GM10248 (cell line): ENCODE measurements around the gene PASK.

Experiments
- CTCF ChIA-PET: fragments of 300-600 bp; sonication (Branson Sonifier 250); formaldehyde crosslinking; extraction: SDS; loops from one replicate; lab custom pipeline; 2021; ENCODE audit warnings: antibody characterized with exemption; lab: Yijun Ruan, JAX
- POLR2A ChIA-PET: fragments of 350-650 bp; sonication (Branson Sonifier 250); formaldehyde crosslinking; extraction: SDS; loops from one replicate; lab custom pipeline; 2020; ENCODE audit warnings: antibody characterized with exemption; lab: Yijun Ruan, JAX
- DNase-seq: peaks from one replicate; pipeline ENCODE4 v3.0.0; 2012; ENCODE audit errors: extremely low spot score
- CTCF ChIP-seq: IDR thresholded peaks from 2 replicates; pipeline ENCODE4 v1.5.1; 2012; ENCODE audit warnings: mild to moderate bottlenecking, low read depth; ENCODE audit errors: extremely low read depth, missing control alignments, control extremely low read depth

Gene PASK

GRCh38 chr2:241080405-241081189 is 68.7 kb downstream of the PASK start:
- TF ChIP-seq CTCF: no peak
- no peak for DNase-seq
- ChIA-PET CTCF (no interaction called here), POLR2A (no interaction called here)

DNA sequence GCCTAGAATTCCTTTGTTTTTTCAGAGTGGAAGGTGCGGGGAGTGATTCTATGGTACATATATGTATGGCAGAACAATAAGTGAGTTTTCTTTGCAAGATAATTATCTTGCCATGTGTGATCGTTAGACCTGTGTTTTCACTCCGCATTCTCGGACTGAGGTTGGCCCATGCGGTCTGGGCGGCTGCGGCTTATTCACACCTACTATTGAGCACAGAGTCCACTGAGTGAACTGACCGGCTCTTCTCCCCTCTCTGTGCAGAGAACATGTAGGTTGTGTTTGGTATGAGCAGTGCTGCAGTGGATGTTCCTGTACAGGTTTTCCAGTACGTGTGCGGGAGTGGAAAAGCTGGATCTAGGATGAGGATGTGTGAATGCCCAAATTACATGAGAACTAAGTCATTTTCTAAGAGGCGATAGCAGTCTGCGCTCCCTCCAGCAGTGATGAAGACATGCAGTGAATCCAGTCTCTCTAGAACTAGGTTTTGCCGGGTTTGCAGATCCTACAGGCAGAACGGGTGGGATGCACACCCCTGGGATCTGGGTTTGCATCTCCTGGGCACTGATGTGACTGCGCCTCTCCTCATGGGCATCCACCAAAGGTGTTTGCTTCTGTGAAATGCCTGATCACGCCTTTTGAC is 74.3 kb downstream of the PASK start:
- no peak for DNase-seq
- no peak for TF ChIP-seq CTCF
- POLR2A ChIA-PET: no interaction called here
- CTCF ChIA-PET: no interaction called here

DNA sequence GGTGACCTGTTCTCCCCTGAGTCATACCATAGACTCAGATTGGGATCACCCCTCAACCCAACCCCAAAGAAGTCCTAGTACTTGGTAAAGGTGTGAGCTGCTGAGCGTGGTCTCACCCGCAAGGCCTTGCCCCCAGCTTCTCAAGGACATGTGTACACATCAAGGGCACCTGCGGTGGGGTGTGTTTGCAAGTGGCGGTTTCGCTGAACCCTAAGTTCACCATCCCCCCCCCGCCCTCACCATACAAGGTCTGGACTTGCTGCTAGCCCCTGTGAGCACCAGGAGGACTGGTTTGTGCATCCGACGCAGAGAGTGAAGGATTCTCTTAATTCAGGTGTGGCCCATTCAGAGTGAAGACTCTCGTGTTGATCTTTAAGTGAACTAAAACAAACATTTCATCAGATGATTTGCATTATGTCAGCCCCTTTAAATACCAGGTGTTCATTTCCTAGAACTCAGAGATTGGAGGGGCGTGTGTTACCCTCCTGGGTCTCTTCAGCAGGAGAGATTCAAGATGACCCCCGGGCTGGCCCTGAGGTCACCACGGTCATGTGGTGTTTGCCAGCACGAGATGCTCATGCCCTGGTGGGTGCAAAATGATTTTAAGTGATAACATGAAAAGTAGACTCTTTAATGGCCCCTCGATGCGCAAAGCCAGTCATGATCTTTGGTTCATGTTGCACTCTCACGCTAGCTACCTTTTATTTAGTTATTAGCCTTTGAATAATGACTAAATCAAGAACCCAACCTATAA is 75.0 kb downstream of the PASK start:
- TF ChIP-seq CTCF: no peak
- ChIA-PET POLR2A (no interaction called here), CTCF (no interaction called here)
- DNase-seq: no peak

- no peak for DNase-seq
- ChIA-PET CTCF (no interaction called here), POLR2A (no interaction called here)
- no peak for TF ChIP-seq CTCF
Measured at GRCh38 chr2:241073166-241074064, 75.9 kb downstream of the PASK start.

- CTCF ChIA-PET: no interaction called here
- DNase-seq: no peak
- POLR2A ChIA-PET: no interaction called here
- no peak for TF ChIP-seq CTCF
Measured at GRCh38 chr2:241072553-241073165, 76.6 kb downstream of the PASK start.
